ENCODE data around the gene SMARCB1. TPM values are rescaled to one million over a fixed set of nuclear protein-coding genes. Genes with fewer than 3 reads are reported as not detected.

The SMARCB1 gene
- total and polyA plus RNA-seq, 7 experiments from 2014 or later: 37.0 to 81.1 (median 49.8) TPM

GRCh38 chr22:23815541-23816155 lies 28.9 kb downstream of the SMARCB1 start:
- Mint-ChIP-seq H3K9me3 (peaks cover 0 to 3% (median 0%) of the 10 kb centered on the region in 11 donors), H3K27ac (no peak overlapping the region), H3K27me3 (no peaks in the 10 kb centered on the region), H3K4me3 (no peak overlapping the region), H3K36me3 (peaks cover 10 to 58% (median 20%) of the 10 kb centered on the region in 5 donors), H3K4me1 (peaks cover 0 to 20% (median 1%) of the 10 kb centered on the region in 7 donors)
- Histone ChIP-seq H3K9me3 (ENCODE audit: control insufficient read depth in 2 of 3, low read length in 3 of 3) (no peaks in the 10 kb centered on the region), H3K27me3 (ENCODE audit: control insufficient read depth in 2 of 2, insufficient read depth in 2 of 2, low read length in 2 of 2) (no peaks in the 10 kb centered on the region), H3K4me1 (ENCODE audit: control insufficient read depth in 2 of 2, insufficient read depth in 2 of 2, low read length in 2 of 2) (no peaks in the 10 kb centered on the region), H3K36me3 (ENCODE audit: control insufficient read depth in 2 of 3, insufficient read depth in 3 of 3, low read length in 3 of 3) (peaks cover 0 to 58% (median 8%) of the 10 kb centered on the region in 3 experiments), H3K4me3 (ENCODE audit: low read length) (no peak overlapping the region), H3K27ac (ENCODE audit: low read depth, low read length) (no peak overlapping the region)
- intact Hi-C loops (cut with micrococcal nuclease): no loop called here
- CTCF ChIA-PET: no interaction called here
- DNase-seq: no peak
- POLR2A ChIA-PET: interaction anchor here (0.6 kb wide), 1 partner anchor 11 kb away, joined by 4 read pairs; no protein-coding TSS in a partner anchor
- no peak for ATAC-seq

GRCh38 chr22:23816156-23816976 lies 29.6 kb downstream of the SMARCB1 start:
- H3K4me3 Mint-ChIP-seq: no peak overlapping the region
- ATAC-seq (no peak), DNase-seq (no peak)
- no peaks in the 10 kb centered on the region for H3K27me3 ChIP-seq (ENCODE audit: control insufficient read depth in 2 of 2, insufficient read depth in 2 of 2, low read length in 2 of 2)
- ChIA-PET POLR2A (no interaction called here), CTCF (no interaction called here)
- no peak overlapping the region for H3K4me3 ChIP-seq (ENCODE audit: low read length)
- no peaks in the 10 kb centered on the region for H3K9me3 ChIP-seq (ENCODE audit: control insufficient read depth in 2 of 3, low read length in 3 of 3)
- H3K36me3 Mint-ChIP-seq: peaks cover 10 to 50% (median 20%) of the 10 kb centered on the region in 5 donors
- H3K27ac Mint-ChIP-seq: no peak overlapping the region
- peaks cover 0 to 2% (median 0%) of the 10 kb centered on the region in 11 donors for H3K9me3 Mint-ChIP-seq
- intact Hi-C loops (cut with micrococcal nuclease): no loop called here
- peaks cover 0 to 58% (median 8%) of the 10 kb centered on the region in 3 experiments for H3K36me3 ChIP-seq (ENCODE audit: control insufficient read depth in 2 of 3, insufficient read depth in 3 of 3, low read length in 3 of 3)
- peaks cover 0 to 27% (median 1%) of the 10 kb centered on the region in 7 donors for H3K4me1 Mint-ChIP-seq
- no peaks in the 10 kb centered on the region for H3K4me1 ChIP-seq (ENCODE audit: control insufficient read depth in 2 of 2, insufficient read depth in 2 of 2, low read length in 2 of 2)
- no peak overlapping the region for H3K27ac ChIP-seq (ENCODE audit: low read depth, low read length)
- no peaks in the 10 kb centered on the region for H3K27me3 Mint-ChIP-seq

DNA sequence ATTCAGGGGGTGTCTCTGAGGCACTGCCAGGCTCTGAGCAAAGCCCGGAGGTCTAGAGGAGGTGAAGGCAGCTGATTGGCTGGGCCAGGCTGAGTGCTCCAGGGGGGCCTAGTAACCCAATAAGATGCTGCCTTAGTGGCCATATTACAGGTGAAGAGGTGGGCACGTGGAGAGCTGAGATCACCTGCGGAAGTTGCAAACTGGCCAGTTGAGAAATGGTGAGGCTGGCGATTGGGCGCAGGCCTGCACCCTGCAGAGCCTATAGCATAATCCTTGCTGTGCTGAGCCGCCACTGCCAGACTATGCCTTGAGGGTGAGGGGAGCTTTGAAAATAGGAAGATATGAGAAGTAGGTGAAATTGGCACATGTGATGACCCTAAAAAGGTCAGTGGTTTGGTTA lies 30.4 kb downstream of the SMARCB1 start:
- Mint-ChIP-seq H3K27ac (peak overlapping the region in 1 of 9 donors; percentile 10), H3K4me1 (peaks cover 0 to 28% (median 1%) of the 10 kb centered on the region in 7 donors), H3K4me3 (no peak overlapping the region), H3K36me3 (peaks cover 10 to 47% (median 20%) of the 10 kb centered on the region in 5 donors), H3K27me3 (no peaks in the 10 kb centered on the region), H3K9me3 (peaks cover 0 to 2% (median 0%) of the 10 kb centered on the region in 11 donors)
- Histone ChIP-seq H3K36me3 (ENCODE audit: control insufficient read depth in 2 of 3, insufficient read depth in 3 of 3, low read length in 3 of 3) (peaks cover 0 to 58% (median 8%) of the 10 kb centered on the region in 3 experiments), H3K9me3 (ENCODE audit: control insufficient read depth in 2 of 3, low read length in 3 of 3) (no peaks in the 10 kb centered on the region), H3K27ac (ENCODE audit: low read depth, low read length) (no peak overlapping the region), H3K4me1 (ENCODE audit: control insufficient read depth in 2 of 2, insufficient read depth in 2 of 2, low read length in 2 of 2) (no peaks in the 10 kb centered on the region), H3K4me3 (ENCODE audit: low read length) (no peak overlapping the region), H3K27me3 (ENCODE audit: control insufficient read depth in 2 of 2, insufficient read depth in 2 of 2, low read length in 2 of 2) (no peaks in the 10 kb centered on the region)
- CTCF ChIA-PET: interaction anchor here (0.7 kb wide), 1 partner anchor 72 kb away, joined by 4 read pairs; no protein-coding TSS in a partner anchor
- ATAC-seq (no peak), DNase-seq (no peak)
- POLR2A ChIA-PET: no interaction called here
- intact Hi-C loops (cut with micrococcal nuclease): no loop called here

GRCh38 chr22:23818541-23818940 lies 31.8 kb downstream of the SMARCB1 start:
- DNase-seq: no peak
- peaks cover 0 to 37% (median 3%) of the 10 kb centered on the region in 7 donors for H3K4me1 Mint-ChIP-seq
- H3K36me3 Mint-ChIP-seq: peaks cover 13 to 54% (median 30%) of the 10 kb centered on the region in 5 donors
- H3K4me3 Mint-ChIP-seq: no peak overlapping the region
- H3K27me3 ChIP-seq (ENCODE audit: control insufficient read depth in 2 of 2, insufficient read depth in 2 of 2, low read length in 2 of 2): no peaks in the 10 kb centered on the region
- CTCF ChIA-PET: no interaction called here
- H3K4me3 ChIP-seq (ENCODE audit: low read length): no peak overlapping the region
- intact Hi-C loops (cut with micrococcal nuclease): no loop called here
- peaks cover 0 to 2% (median 0%) of the 10 kb centered on the region in 11 donors for H3K9me3 Mint-ChIP-seq
- no peaks in the 10 kb centered on the region for H3K27me3 Mint-ChIP-seq
- no peaks in the 10 kb centered on the region for H3K4me1 ChIP-seq (ENCODE audit: control insufficient read depth in 2 of 2, insufficient read depth in 2 of 2, low read length in 2 of 2)
- POLR2A ChIA-PET: no interaction called here
- H3K36me3 ChIP-seq (ENCODE audit: control insufficient read depth in 2 of 3, insufficient read depth in 3 of 3, low read length in 3 of 3): peaks cover 0 to 72% (median 8%) of the 10 kb centered on the region in 3 experiments
- no peaks in the 10 kb centered on the region for H3K9me3 ChIP-seq (ENCODE audit: control insufficient read depth in 2 of 3, low read length in 3 of 3)
- H3K27ac ChIP-seq (ENCODE audit: low read depth, low read length): no peak overlapping the region
- no peak overlapping the region for H3K27ac Mint-ChIP-seq
- no peak for ATAC-seq

DNA sequence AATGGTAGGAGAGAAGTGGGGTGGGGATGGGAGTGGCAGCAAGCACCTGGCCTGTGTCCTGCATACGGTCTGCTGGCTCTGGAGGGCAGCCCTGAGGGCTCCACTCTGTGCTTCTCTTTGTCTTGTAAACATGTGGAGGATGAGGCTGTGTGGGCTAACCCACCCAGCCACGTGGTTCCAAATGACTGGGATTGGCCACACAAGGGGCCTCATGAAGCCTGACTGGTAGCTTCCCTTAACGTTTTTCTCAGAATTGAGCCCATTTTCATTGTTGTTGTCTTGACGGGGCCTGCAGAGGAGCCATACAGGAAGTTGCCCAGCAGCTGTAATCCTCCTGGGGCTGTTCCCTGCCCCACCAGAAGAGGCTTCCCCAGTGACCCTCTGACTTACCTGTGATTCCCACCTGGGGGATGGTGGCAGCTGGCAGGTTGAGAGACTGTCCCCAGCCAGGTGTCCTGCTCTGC lies 34.0 kb downstream of the SMARCB1 start:
- H3K27ac ChIP-seq (ENCODE audit: low read depth, low read length): no peak overlapping the region
- ChIA-PET POLR2A (no interaction called here), CTCF (interaction anchor here (0.5 kb wide), 1 partner anchor 665 kb away, joined by 3 read pairs; no protein-coding TSS in a partner anchor)
- no peak for DNase-seq
- intact Hi-C loops (cut with micrococcal nuclease): no loop called here
- Mint-ChIP-seq H3K9me3 (peaks cover 0 to 2% (median 0%) of the 10 kb centered on the region in 11 donors), H3K36me3 (peaks cover 13 to 57% (median 27%) of the 10 kb centered on the region in 5 donors), H3K27ac (peak overlapping the region in 1 of 9 donors; percentile 93), H3K4me3 (peak overlapping the region in 1 of 10 donors; percentile 65), H3K4me1 (peaks cover 0 to 47% (median 3%) of the 10 kb centered on the region in 7 donors), H3K27me3 (no peaks in the 10 kb centered on the region)
- H3K27me3 ChIP-seq (ENCODE audit: control insufficient read depth in 2 of 2, insufficient read depth in 2 of 2, low read length in 2 of 2): no peaks in the 10 kb centered on the region
- H3K36me3 ChIP-seq (ENCODE audit: control insufficient read depth in 2 of 3, insufficient read depth in 3 of 3, low read length in 3 of 3): peaks cover 0 to 88% (median 16%) of the 10 kb centered on the region in 3 experiments
- no peaks in the 10 kb centered on the region for H3K4me1 ChIP-seq (ENCODE audit: control insufficient read depth in 2 of 2, insufficient read depth in 2 of 2, low read length in 2 of 2)
- H3K9me3 ChIP-seq (ENCODE audit: control insufficient read depth in 2 of 3, low read length in 3 of 3): no peaks in the 10 kb centered on the region
- no peak for ATAC-seq
- H3K4me3 ChIP-seq (ENCODE audit: low read length): no peak overlapping the region

GRCh38 chr22:23822101-23822671 lies 35.4 kb downstream of the SMARCB1 start:
- DNase-seq: no peak
- H3K4me1 ChIP-seq (ENCODE audit: control insufficient read depth in 2 of 2, insufficient read depth in 2 of 2, low read length in 2 of 2): no peaks in the 10 kb centered on the region
- POLR2A ChIA-PET: interaction anchor here (1.4 kb wide), 1 partner anchor 47 kb away, joined by 3 read pairs; no protein-coding TSS in a partner anchor
- H3K4me3 ChIP-seq (ENCODE audit: low read length): no peak overlapping the region
- no peak overlapping the region for H3K4me3 Mint-ChIP-seq
- CTCF ChIA-PET: no interaction called here
- peaks cover 0 to 2% (median 0%) of the 10 kb centered on the region in 11 donors for H3K9me3 Mint-ChIP-seq
- H3K27me3 ChIP-seq (ENCODE audit: control insufficient read depth in 2 of 2, insufficient read depth in 2 of 2, low read length in 2 of 2): no peaks in the 10 kb centered on the region
- peaks cover 0 to 90% (median 23%) of the 10 kb centered on the region in 3 experiments for H3K36me3 ChIP-seq (ENCODE audit: control insufficient read depth in 2 of 3, insufficient read depth in 3 of 3, low read length in 3 of 3)
- H3K27me3 Mint-ChIP-seq: no peaks in the 10 kb centered on the region
- no peak for ATAC-seq
- intact Hi-C loops (cut with micrococcal nuclease): no loop called here
- H3K36me3 Mint-ChIP-seq: peaks cover 8 to 49% (median 20%) of the 10 kb centered on the region in 5 donors
- peak overlapping the region in 3 of 9 donors; percentile 24 to 88 (median 80) for H3K27ac Mint-ChIP-seq
- no peak overlapping the region for H3K27ac ChIP-seq (ENCODE audit: low read depth, low read length)
- no peaks in the 10 kb centered on the region for H3K9me3 ChIP-seq (ENCODE audit: control insufficient read depth in 2 of 3, low read length in 3 of 3)
- peaks cover 0 to 52% (median 3%) of the 10 kb centered on the region in 7 donors for H3K4me1 Mint-ChIP-seq

All from naive thymus-derived CD4-positive, alpha-beta T cell (primary cell).